GM18526 (cell line): ENCODE measurements around the gene ORC3.

Experiments used
- POLR2A ChIP-seq: IDR thresholded peaks from 3 replicates; pipeline ENCODE4 v1.6.1; 2011; ENCODE audit not compliant: insufficient read length; ENCODE audit errors: extremely low read depth

The ORC3 gene

GRCh38 chr6:87699576-87699975, 109.6 kb downstream of the ORC3 start:
- TF ChIP-seq POLR2A: no peak

DNA sequence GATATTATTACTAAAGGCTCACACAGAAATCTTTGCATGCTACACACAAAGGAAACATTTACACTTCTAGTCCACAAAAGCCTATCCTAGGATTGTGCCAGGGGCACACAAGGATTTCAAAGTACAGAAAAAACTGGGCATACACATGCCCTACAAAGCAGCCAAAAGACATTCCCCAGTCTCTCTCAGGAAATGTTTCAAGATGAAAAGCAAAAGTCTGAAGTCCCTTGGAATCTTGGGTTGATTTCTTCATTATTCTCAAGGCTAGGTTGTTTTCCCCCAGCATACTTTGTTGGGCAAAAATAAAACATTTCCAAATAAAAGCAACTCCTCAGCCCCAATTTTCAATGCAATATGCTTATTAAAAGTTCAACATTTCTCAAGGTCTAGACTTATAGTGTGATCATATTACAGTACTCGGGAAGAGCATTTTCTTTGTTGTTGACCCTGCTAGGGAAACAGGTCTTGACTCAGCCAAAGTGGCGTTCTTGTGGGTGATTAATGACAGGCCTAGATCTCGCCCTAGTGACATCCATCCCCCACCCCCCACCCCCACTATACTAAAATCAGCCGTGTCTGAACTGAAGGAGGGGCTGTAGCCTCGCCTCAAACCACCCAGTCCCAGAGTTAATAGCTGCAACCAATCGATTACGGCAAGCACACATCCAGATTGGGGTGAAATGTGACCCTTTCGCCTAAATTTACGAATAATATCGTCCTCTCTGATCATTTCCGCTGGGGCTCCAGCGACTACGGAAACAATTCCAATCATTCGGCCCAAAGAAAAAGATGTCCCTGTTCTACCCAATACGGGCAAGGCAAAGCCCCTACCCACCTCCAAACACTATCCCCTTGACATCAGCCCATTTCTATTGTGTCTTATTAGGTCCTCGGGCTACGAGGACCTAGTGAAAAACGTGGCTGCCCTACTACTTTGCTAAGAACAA, 110.7 kb downstream of the ORC3 start:
- TF ChIP-seq POLR2A: no peak

GRCh38 chr6:87701344-87701675, 111.4 kb downstream of the ORC3 start:
- no peak for TF ChIP-seq POLR2A

DNA sequence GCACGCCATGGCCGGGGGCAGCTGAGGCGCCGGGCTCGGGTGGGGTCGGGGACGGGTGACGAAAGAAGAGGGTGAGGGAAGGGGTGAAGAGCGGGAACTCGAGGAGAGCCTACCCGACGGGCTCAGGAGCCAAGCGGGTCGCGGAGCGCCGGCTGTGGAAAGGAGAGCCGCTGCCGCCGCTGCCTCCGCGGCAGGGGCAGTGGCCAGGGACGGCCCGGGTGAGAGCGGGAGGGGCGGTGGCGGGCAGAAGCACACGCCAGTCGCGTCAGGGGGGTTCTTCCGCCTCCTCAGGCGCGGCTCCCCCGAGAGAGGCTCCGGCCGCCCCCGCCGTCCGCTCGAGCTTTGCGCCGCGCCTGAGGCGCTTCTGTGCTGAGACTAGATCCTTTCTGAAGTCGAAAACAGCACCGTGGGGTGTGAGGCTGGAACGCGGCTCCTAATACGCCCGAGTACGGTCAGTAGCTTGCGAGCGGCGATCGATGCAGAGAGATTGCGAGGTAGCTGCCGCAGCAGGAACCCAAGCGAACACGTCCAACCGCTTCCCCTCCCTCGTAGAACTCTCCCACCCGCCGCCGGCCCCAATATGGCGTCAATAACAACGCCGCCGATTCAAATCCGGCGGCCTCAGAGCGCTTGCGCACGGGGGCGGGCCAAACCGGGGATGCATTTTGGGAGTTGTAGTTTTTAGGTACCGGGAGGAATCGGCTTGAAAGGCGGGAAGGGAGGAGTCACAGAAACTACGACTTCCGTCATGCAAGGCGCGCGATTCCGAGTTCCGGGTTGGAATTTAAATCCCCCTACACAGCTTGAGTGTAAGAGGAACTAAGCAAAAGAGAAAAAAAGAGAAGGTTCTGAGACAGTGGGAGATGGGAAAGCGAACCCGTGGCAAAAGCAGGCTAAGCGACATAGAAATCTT, 112.0 kb downstream of the ORC3 start, which contains the start of gene AKIRIN2:
TSS of gene AKIRIN2 (minus strand) at position 558 of the 913 bp plus-strand sequence. CDS start at position 9, 549 bp downstream.
- peak; percentile 94 for TF ChIP-seq POLR2A

- TF ChIP-seq POLR2A: no peak
Observed at GRCh38 chr6:87702589-87702945, 112.6 kb downstream of the ORC3 start.

DNA sequence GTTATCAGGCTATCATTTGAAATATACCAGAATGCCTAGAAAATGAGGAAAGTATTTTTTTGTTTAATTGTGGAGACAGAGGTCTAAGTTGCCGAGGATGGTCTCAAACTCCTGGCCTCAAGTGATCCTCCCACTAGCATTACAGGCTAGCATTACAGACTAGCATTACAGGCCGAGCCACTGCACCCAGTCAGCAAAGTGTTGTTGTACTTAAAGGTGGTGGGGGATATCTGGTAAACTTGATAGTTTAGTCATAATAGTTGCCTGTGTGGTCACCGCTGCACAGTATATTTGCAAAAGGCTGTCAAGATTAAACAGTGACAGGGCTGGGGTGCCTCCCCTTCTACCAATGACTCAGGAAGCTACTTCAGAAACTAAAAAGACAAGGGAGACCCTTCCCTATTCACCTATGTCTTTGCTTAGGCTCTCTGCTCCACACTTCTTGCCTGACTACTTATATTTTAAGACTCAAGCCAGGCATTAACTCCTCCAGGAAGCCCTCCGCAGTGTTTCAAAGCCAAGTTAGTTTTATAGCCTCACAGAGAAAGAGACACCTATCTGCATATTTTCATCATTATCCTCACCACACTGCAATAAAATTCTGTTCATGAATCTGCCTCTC, 115.2 kb downstream of the ORC3 start:
- no peak for TF ChIP-seq POLR2A

DNA sequence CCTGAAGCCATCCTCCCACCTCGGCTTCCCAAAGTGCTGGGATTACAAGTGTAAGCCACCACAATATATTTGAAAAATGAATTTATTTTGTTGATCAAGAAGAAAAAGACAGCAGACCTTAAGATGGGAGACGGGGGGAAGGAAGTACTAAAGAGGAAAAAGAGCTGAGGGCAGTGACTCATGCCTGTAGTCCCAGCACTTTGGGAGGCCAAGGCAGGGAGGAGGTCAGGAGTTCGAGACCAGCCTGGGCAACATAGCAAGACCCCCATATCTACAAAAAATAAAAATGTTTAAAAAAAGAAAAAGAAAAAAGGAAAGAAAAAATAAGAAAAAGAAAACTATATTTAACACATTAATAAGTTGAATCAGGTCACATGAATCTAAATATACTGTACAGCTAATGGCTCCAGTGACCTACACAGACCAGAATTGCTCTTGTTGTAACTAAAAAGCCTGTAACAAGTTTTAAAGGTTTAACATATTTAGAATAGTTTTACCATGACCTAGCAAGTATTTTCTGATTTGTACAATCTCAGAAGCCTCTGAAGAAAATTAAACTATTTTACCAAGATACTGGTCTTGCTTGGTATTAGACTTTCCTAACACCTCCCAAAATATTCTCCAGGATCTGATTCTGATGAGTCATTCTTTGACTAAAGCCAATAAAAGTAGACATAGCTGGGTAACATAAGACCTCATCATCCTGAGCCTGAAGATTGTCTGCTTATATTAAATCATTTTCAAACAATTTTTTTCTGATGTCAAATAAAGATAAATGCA, 116.4 kb downstream of the ORC3 start:
- TF ChIP-seq POLR2A: no peak

DNA sequence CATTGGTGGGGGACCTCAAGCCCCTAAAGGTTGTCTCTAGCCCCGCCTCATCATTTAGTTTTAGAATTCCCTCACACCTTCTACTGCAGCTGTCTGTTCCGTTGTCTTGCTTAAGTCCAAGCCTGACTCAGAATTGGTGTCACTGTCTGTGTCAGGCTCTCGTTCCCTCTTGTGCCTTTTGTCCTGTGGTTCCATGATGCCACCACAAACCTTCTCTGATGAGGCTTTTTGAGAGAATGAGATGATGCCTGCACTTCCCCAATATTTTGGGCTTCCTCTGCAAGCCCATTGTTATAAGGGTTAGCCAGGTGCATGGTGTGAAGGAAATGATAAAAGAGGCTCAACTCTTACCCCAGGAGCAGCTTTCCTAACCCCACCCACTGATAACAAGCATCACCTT, 120.2 kb downstream of the ORC3 start:
- no peak for TF ChIP-seq POLR2A

DNA sequence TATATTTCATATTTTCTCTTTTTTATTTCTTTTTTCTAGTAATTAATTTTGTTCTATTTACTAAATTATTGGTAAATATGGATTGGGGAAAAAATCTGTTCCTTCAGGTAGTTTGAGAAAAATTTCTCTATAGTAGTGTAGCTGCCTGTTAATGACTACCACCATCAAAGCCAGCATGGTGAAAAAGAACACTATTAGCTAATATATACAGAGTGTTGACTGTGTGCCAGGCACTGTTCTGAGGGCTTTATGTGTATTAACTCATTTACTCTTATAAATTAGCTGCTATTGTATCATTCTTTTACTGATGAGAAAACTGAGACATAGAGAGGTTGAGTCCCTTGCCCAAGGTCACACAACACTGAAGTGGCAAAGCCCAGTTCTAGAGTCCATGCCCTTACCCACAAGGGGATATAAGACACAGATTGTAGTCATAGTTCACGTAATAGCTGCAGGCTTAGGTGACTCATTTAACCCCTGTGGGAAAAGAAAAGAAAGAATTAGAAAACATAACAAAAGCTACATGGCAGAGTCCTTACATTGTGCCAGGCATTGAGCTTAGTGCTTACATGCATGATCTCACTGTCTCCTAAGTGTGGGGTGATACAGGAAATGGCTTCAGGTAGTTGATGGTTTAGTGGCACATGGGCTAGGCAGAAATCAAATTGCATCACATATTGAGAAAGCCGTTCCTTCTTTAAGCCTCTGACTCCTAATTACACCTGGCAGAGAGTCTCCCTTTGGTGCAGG, 124.3 kb downstream of the ORC3 start:
- TF ChIP-seq POLR2A: no peak
